Measurements from ENCODE around the gene HEMGN.
"Not testable (repeated sequence)": the region's sequence is repeated elsewhere in the genome, so short reads cannot be mapped to it uniquely, and the experiment has no call there.

DNA sequence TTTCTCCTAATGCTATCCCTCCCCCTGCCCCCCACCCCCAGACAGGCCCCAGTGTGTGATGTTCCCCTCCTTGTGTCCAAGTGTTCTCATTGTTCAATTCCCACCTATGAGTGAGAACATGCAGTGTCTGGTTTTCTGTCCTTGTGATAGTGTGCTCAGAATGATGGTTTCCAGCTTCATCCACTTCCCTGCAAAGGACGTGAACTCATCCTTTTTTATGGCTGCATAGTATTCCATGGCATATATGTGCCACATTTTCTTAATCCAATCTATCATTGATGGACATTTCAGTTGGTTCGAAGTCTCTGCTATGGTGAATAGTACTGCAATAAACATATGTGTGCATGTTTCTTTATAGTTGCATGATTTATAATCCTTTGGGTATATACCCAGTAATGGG, 7.5 kb upstream of the HEMGN start:
- not testable (repeated sequence) for TF ChIP-seq ZBTB25 (CRISPR knock-in tag; IDR thresholded peaks at IDR 0.05); TAF1 (CRISPR knock-in tag; IDR thresholded peaks at IDR 0.05); ASH2L (IDR thresholded peaks at IDR 0.05; ENCODE audit: insufficient read length, low read depth, low read length)
- TF ChIP-seq, protein P1, sequence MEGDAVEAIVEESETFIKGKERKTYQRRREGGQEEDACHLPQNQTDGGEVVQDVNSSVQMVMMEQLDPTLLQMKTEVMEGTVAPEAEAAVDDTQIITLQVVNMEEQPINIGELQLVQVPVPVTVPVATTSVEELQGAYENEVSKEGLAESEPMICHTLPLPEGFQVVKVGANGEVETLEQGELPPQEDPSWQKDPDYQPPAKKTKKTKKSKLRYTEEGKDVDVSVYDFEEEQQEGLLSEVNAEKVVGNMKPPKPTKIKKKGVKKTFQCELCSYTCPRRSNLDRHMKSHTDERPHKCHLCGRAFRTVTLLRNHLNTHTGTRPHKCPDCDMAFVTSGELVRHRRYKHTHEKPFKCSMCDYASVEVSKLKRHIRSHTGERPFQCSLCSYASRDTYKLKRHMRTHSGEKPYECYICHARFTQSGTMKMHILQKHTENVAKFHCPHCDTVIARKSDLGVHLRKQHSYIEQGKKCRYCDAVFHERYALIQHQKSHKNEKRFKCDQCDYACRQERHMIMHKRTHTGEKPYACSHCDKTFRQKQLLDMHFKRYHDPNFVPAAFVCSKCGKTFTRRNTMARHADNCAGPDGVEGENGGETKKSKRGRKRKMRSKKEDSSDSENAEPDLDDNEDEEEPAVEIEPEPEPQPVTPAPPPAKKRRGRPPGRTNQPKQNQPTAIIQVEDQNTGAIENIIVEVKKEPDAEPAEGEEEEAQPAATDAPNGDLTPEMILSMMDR (CRISPR knock-in tag; IDR thresholded peaks at IDR 0.05), result not testable (repeated sequence)
- TF ChIP-seq, protein P2, sequence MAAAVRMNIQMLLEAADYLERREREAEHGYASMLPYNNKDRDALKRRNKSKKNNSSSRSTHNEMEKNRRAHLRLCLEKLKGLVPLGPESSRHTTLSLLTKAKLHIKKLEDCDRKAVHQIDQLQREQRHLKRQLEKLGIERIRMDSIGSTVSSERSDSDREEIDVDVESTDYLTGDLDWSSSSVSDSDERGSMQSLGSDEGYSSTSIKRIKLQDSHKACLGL (CRISPR knock-in tag; IDR thresholded peaks at IDR 0.05), result not testable (repeated sequence)
